ENCODE measurements around the gene SRCAP. TPM values are rescaled to one million over a fixed set of nuclear protein-coding genes. Genes with fewer than 3 reads are reported as not detected.

The SRCAP gene
- total RNA-seq, 1 experiment from 2014 or later = 58.5 TPM

DNA sequence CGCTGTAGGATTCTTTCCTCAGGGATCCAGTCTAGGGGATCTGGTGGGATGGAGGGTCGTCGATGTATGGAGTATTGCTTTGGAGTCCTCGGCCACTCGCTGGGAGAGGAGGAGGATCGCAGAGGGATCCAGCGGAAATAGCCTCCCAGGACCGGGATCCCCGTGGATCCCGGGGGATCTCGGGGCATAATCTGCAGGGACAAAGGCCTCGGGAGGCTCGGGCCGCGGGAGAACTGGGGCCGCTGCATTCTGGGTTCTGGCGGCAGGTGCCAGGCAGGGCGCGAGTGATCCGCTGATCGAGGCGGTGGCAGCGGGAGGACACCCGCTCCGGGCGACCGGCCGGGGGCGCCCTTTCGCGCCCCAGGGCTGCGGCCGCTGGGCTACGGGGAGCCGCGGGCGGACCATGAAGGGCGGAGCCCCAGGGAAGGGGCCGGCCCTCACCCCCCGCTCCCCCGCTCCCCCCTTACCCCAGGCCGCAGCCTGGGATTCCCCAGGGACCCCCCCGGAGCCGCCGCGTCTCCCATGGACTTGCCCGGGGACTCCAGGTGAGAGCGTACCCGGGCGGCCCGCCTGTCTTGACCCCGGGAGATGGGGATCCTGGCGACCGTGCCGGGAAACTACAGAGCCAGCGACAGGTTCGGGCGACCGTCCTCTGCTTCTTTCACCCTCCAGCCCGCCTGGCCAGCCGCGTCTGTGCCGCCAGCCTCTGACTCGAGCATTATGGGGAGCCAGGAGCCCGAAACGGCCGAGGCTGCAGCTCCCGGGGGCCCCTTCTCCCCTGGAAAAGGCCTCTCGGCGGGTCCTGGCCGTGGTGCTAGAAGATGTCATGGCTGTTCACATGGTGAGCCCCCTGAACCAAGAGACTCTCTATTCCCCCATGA, 47.6 kb upstream of the SRCAP start (continued):
- TF ChIP-seq, protein P1, sequence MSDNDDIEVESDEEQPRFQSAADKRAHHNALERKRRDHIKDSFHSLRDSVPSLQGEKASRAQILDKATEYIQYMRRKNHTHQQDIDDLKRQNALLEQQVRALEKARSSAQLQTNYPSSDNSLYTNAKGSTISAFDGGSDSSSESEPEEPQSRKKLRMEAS (CRISPR knock-in tag; IDR thresholded peaks at IDR 0.05) = no peak
- no peak for TF ChIP-seq PRRX2 (CRISPR knock-in tag; IDR thresholded peaks at IDR 0.05)
- no peak for TF ChIP-seq OVOL2 (CRISPR knock-in tag; IDR thresholded peaks at IDR 0.05; ENCODE audit: borderline replicate concordance)
- TF ChIP-seq, protein P2, sequence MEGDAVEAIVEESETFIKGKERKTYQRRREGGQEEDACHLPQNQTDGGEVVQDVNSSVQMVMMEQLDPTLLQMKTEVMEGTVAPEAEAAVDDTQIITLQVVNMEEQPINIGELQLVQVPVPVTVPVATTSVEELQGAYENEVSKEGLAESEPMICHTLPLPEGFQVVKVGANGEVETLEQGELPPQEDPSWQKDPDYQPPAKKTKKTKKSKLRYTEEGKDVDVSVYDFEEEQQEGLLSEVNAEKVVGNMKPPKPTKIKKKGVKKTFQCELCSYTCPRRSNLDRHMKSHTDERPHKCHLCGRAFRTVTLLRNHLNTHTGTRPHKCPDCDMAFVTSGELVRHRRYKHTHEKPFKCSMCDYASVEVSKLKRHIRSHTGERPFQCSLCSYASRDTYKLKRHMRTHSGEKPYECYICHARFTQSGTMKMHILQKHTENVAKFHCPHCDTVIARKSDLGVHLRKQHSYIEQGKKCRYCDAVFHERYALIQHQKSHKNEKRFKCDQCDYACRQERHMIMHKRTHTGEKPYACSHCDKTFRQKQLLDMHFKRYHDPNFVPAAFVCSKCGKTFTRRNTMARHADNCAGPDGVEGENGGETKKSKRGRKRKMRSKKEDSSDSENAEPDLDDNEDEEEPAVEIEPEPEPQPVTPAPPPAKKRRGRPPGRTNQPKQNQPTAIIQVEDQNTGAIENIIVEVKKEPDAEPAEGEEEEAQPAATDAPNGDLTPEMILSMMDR (IDR thresholded peaks at IDR 0.05) = peak; percentile 27; the same call in 1 of the 2 replicates
- TF ChIP-seq, protein P3, sequence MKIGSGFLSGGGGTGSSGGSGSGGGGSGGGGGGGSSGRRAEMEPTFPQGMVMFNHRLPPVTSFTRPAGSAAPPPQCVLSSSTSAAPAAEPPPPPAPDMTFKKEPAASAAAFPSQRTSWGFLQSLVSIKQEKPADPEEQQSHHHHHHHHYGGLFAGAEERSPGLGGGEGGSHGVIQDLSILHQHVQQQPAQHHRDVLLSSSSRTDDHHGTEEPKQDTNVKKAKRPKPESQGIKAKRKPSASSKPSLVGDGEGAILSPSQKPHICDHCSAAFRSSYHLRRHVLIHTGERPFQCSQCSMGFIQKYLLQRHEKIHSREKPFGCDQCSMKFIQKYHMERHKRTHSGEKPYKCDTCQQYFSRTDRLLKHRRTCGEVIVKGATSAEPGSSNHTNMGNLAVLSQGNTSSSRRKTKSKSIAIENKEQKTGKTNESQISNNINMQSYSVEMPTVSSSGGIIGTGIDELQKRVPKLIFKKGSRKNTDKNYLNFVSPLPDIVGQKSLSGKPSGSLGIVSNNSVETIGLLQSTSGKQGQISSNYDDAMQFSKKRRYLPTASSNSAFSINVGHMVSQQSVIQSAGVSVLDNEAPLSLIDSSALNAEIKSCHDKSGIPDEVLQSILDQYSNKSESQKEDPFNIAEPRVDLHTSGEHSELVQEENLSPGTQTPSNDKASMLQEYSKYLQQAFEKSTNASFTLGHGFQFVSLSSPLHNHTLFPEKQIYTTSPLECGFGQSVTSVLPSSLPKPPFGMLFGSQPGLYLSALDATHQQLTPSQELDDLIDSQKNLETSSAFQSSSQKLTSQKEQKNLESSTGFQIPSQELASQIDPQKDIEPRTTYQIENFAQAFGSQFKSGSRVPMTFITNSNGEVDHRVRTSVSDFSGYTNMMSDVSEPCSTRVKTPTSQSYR (CRISPR knock-in tag; IDR thresholded peaks at IDR 0.05) = no peak
- no peak for TF ChIP-seq ESRRA (CRISPR knock-in tag; IDR thresholded peaks at IDR 0.05; ENCODE audit: borderline replicate concordance)
- no peak for TF ChIP-seq SP1 (CRISPR knock-in tag; conservative IDR thresholded peaks at IDR 0.05)
- TF ChIP-seq ZNF671 (CRISPR knock-in tag; IDR thresholded peaks at IDR 0.05) = no peak

DNA sequence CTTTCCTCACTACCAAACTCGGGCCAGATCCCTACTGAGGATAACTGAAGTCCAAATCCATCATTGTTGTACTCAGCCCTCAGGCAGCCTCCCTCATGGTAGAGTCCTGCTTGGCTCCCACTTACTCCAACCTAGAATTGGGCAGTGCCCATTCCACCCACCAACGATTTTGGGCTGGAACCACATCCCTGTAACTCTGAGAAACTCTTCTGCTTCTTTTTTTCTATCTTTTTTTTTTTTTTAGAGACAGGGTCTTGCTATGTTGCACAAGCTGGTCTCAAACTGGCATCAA, 47.0 kb upstream of the SRCAP start:
- peaks cover 15% of the 10 kb centered on the region for H3K4me1 Mint-ChIP-seq
- no peaks in the 10 kb centered on the region for H3K9me3 Mint-ChIP-seq
- H3K27me3 Mint-ChIP-seq (ENCODE audit: low read depth) = peaks cover 34% of the 10 kb centered on the region
- DNase-seq (ENCODE audit: low spot score) = no peak
- POLR2A ChIA-PET = no interaction called here
- CTCF ChIA-PET = interaction anchor here (1.7 to 2.2 kb wide), 2 partner anchors 18 to 36 kb away, joined by 7 to 11 read pairs; no protein-coding TSS in a partner anchor
- H3K36me3 Mint-ChIP-seq = peaks cover 4% of the 10 kb centered on the region
- TF ChIP-seq SMAD4 (CRISPR knock-in tag; IDR thresholded peaks at IDR 0.05) = no peak
- TF ChIP-seq, protein P1 (CRISPR knock-in tag; IDR thresholded peaks at IDR 0.05) = no peak
- no peak for TF ChIP-seq PRRX2 (CRISPR knock-in tag; IDR thresholded peaks at IDR 0.05)
- TF ChIP-seq ZNF263 (CRISPR knock-in tag; IDR thresholded peaks at IDR 0.05; ENCODE audit: low read depth) = no peak
- TF ChIP-seq, protein P4, sequence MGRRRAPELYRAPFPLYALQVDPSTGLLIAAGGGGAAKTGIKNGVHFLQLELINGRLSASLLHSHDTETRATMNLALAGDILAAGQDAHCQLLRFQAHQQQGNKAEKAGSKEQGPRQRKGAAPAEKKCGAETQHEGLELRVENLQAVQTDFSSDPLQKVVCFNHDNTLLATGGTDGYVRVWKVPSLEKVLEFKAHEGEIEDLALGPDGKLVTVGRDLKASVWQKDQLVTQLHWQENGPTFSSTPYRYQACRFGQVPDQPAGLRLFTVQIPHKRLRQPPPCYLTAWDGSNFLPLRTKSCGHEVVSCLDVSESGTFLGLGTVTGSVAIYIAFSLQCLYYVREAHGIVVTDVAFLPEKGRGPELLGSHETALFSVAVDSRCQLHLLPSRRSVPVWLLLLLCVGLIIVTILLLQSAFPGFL (CRISPR knock-in tag; IDR thresholded peaks at IDR 0.05; ENCODE audit: borderline replicate concordance) = no peak
- TF ChIP-seq IRF2 (CRISPR knock-in tag; IDR thresholded peaks at IDR 0.05; ENCODE audit: borderline replicate concordance, low read depth) = no peak
- TF ChIP-seq, protein P5, sequence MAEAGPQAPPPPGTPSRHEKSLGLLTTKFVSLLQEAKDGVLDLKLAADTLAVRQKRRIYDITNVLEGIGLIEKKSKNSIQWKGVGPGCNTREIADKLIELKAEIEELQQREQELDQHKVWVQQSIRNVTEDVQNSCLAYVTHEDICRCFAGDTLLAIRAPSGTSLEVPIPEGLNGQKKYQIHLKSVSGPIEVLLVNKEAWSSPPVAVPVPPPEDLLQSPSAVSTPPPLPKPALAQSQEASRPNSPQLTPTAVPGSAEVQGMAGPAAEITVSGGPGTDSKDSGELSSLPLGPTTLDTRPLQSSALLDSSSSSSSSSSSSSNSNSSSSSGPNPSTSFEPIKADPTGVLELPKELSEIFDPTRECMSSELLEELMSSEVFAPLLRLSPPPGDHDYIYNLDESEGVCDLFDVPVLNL (CRISPR knock-in tag; IDR thresholded peaks at IDR 0.05; ENCODE audit: borderline replicate concordance, low read depth) = no peak
- no peak for TF ChIP-seq FOXK1 (CRISPR knock-in tag; IDR thresholded peaks at IDR 0.05)
- no peak for TF ChIP-seq RORB (CRISPR knock-in tag; IDR thresholded peaks at IDR 0.05)
- TF ChIP-seq, protein P6, sequence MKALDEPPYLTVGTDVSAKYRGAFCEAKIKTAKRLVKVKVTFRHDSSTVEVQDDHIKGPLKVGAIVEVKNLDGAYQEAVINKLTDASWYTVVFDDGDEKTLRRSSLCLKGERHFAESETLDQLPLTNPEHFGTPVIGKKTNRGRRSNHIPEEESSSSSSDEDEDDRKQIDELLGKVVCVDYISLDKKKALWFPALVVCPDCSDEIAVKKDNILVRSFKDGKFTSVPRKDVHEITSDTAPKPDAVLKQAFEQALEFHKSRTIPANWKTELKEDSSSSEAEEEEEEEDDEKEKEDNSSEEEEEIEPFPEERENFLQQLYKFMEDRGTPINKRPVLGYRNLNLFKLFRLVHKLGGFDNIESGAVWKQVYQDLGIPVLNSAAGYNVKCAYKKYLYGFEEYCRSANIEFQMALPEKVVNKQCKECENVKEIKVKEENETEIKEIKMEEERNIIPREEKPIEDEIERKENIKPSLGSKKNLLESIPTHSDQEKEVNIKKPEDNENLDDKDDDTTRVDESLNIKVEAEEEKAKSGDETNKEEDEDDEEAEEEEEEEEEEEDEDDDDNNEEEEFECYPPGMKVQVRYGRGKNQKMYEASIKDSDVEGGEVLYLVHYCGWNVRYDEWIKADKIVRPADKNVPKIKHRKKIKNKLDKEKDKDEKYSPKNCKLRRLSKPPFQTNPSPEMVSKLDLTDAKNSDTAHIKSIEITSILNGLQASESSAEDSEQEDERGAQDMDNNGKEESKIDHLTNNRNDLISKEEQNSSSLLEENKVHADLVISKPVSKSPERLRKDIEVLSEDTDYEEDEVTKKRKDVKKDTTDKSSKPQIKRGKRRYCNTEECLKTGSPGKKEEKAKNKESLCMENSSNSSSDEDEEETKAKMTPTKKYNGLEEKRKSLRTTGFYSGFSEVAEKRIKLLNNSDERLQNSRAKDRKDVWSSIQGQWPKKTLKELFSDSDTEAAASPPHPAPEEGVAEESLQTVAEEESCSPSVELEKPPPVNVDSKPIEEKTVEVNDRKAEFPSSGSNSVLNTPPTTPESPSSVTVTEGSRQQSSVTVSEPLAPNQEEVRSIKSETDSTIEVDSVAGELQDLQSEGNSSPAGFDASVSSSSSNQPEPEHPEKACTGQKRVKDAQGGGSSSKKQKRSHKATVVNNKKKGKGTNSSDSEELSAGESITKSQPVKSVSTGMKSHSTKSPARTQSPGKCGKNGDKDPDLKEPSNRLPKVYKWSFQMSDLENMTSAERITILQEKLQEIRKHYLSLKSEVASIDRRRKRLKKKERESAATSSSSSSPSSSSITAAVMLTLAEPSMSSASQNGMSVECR (CRISPR knock-in tag; IDR thresholded peaks at IDR 0.05; ENCODE audit: borderline replicate concordance) = no peak
- no peak for TF ChIP-seq JAZF1 (CRISPR knock-in tag; IDR thresholded peaks at IDR 0.05)
- no peak for TF ChIP-seq NFE2L1 (CRISPR knock-in tag; IDR thresholded peaks at IDR 0.05)
- TF ChIP-seq FOXJ3 (CRISPR knock-in tag; IDR thresholded peaks at IDR 0.05; ENCODE audit: borderline replicate concordance) = no peak
- no peak for TF ChIP-seq ZNF423 (CRISPR knock-in tag; IDR thresholded peaks at IDR 0.05)
- TF ChIP-seq, protein P7, sequence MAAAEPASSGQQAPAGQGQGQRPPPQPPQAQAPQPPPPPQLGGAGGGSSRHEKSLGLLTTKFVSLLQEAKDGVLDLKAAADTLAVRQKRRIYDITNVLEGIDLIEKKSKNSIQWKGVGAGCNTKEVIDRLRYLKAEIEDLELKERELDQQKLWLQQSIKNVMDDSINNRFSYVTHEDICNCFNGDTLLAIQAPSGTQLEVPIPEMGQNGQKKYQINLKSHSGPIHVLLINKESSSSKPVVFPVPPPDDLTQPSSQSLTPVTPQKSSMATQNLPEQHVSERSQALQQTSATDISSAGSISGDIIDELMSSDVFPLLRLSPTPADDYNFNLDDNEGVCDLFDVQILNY (CRISPR knock-in tag; IDR thresholded peaks at IDR 0.05) = no peak
- TF ChIP-seq TCF7 (CRISPR knock-in tag; IDR thresholded peaks at IDR 0.05; ENCODE audit: low read depth) = no peak
- no peak for TF ChIP-seq TEAD4 (CRISPR knock-in tag; IDR thresholded peaks at IDR 0.05)
- H3K27ac Mint-ChIP-seq = no peak overlapping the region
- no peak for ATAC-seq
- H3K4me3 Mint-ChIP-seq = peak overlapping the region; percentile 77

Data from WTC11 (cell line).